Measurements from ENCODE around the gene TMEM45B. TPM values are rescaled to one million over a fixed set of nuclear protein-coding genes. Genes with fewer than 3 reads are reported as not detected.

Gene TMEM45B
- total RNA-seq, 6 donors from 2014 or later, result 9.4 to 38.7 (median 13.9) TPM

GRCh38 chr11:129905402-129905801, 89.8 kb downstream of the TMEM45B start:
- ATAC-seq (ENCODE audit: low FRiP score in 2 of 2) (no peak), DNase-seq (no peak)
- TF ChIP-seq POLR2A (IDR thresholded peaks at IDR 0.05), result no peak
- TF ChIP-seq CTCF (IDR thresholded peaks at IDR 0.05), result no peak
- TF ChIP-seq POLR2AphosphoS5 (IDR thresholded peaks at IDR 0.05), result no peak
- no peak for TF ChIP-seq EP300 (IDR thresholded peaks at IDR 0.05)
- Histone ChIP-seq H3K36me3 (peaks cover 0 to 52% (median 3%) of the 10 kb centered on the region in 4 donors), H3K27ac (no peak overlapping the region), H3K4me1 (no peaks in the 10 kb centered on the region), H3K4me3 (no peak overlapping the region), H3K9me3 (no peaks in the 10 kb centered on the region), H3K27me3 (no peaks in the 10 kb centered on the region)
- 94 to 97% methylated on average over 8 of the region's 8 CpGs for WGBS, 2 donors

Small RNA genes lying within 50 kb of the gene (small RNA-seq; reads per million reads assigned to genes)
- 0 reads per million in 4 donors for gene AP003327.1

Other genes with a start within 250 kb of the TMEM45B start
- gene NFRKB, start 79.7 kb downstream of the TMEM45B start, total RNA-seq, result 10 to 100 TPM; 22.0 to 57.6 (median 28.6) TPM
- 10 to 100 TPM in 4 of 6 donors, 1 to 10 TPM in 2; 6.8 to 13.9 (median 12.7) TPM for gene PRDM10, start 187.0 kb downstream of the TMEM45B start, total RNA-seq

All from upper lobe of left lung (tissue), 6 donors.